ENCODE data around the gene CAPS. TPM values are rescaled to one million over a fixed set of nuclear protein-coding genes. Genes with fewer than 3 reads are reported as not detected.
"Not testable (repeated sequence)": the region's sequence is repeated elsewhere in the genome, so short reads cannot be mapped to it uniquely, and the experiment has no call there.

The CAPS gene
- total RNA-seq, 1 donor from 2014 or later: 14.4 TPM

GRCh38 chr19:5958074-5958850, 44.2 kb downstream of the CAPS start:
- Mint-ChIP-seq H3K27me3 (ENCODE audit: unreplicated experiment) (no peaks in the 10 kb centered on the region), H3K9me3 (ENCODE audit: unreplicated experiment) (no peaks in the 10 kb centered on the region), H3K36me3 (ENCODE audit: unreplicated experiment) (no peaks in the 10 kb centered on the region), H3K27ac (ENCODE audit: unreplicated experiment) (no peak overlapping the region), H3K4me1 (ENCODE audit: unreplicated experiment) (peaks cover 75% of the 10 kb centered on the region), H3K4me3 (ENCODE audit: unreplicated experiment) (no peak overlapping the region)
- TF ChIP-seq CTCF (IDR thresholded peaks at IDR 0.05): no peak
- DNase-seq (ENCODE audit: extremely low spot score, unreplicated experiment): no peak

- no peak for DNase-seq (ENCODE audit: extremely low spot score, unreplicated experiment)
- Mint-ChIP-seq H3K4me1 (ENCODE audit: unreplicated experiment) (peaks cover 70% of the 10 kb centered on the region), H3K27ac (ENCODE audit: unreplicated experiment) (no peak overlapping the region), H3K9me3 (ENCODE audit: unreplicated experiment) (no peaks in the 10 kb centered on the region), H3K36me3 (ENCODE audit: unreplicated experiment) (no peaks in the 10 kb centered on the region), H3K4me3 (ENCODE audit: unreplicated experiment) (no peak overlapping the region), H3K27me3 (ENCODE audit: unreplicated experiment) (no peaks in the 10 kb centered on the region)
- TF ChIP-seq CTCF (IDR thresholded peaks at IDR 0.05): no peak
Observed at GRCh38 chr19:5958851-5959122, 44.7 kb downstream of the CAPS start.

GRCh38 chr19:5959260-5960004, 45.4 kb downstream of the CAPS start:
- Mint-ChIP-seq H3K4me1 (ENCODE audit: unreplicated experiment) (peaks cover 64% of the 10 kb centered on the region), H3K27me3 (ENCODE audit: unreplicated experiment) (no peaks in the 10 kb centered on the region)
- no peak for DNase-seq (ENCODE audit: extremely low spot score, unreplicated experiment)

GRCh38 chr19:5960005-5961001, 46.2 kb downstream of the CAPS start:
- Mint-ChIP-seq H3K27ac (ENCODE audit: unreplicated experiment) (peak overlapping the region; percentile 92), H3K4me3 (ENCODE audit: unreplicated experiment) (no peak overlapping the region), H3K4me1 (ENCODE audit: unreplicated experiment) (peaks cover 56% of the 10 kb centered on the region), H3K36me3 (ENCODE audit: unreplicated experiment) (no peaks in the 10 kb centered on the region), H3K27me3 (ENCODE audit: unreplicated experiment) (no peaks in the 10 kb centered on the region), H3K9me3 (ENCODE audit: unreplicated experiment) (no peaks in the 10 kb centered on the region)
- no peak for DNase-seq (ENCODE audit: extremely low spot score, unreplicated experiment)
- no peak for TF ChIP-seq CTCF (IDR thresholded peaks at IDR 0.05)

More at GRCh38 chr19:5959260-5960004, 45.4 kb downstream of the CAPS start:
- Mint-ChIP-seq H3K9me3 (ENCODE audit: unreplicated experiment) (no peaks in the 10 kb centered on the region), H3K27ac (ENCODE audit: unreplicated experiment) (peak overlapping the region; percentile 65), H3K4me3 (ENCODE audit: unreplicated experiment) (no peak overlapping the region), H3K36me3 (ENCODE audit: unreplicated experiment) (no peaks in the 10 kb centered on the region)
- TF ChIP-seq CTCF (IDR thresholded peaks at IDR 0.05): no peak

- not testable (repeated sequence) for H3K27me3 Mint-ChIP-seq (ENCODE audit: unreplicated experiment); H3K36me3 Mint-ChIP-seq (ENCODE audit: unreplicated experiment); DNase-seq (ENCODE audit: extremely low spot score, unreplicated experiment); H3K9me3 Mint-ChIP-seq (ENCODE audit: unreplicated experiment)
- Mint-ChIP-seq H3K4me3 (ENCODE audit: unreplicated experiment) (peak overlapping the region; percentile 33), H3K27ac (ENCODE audit: unreplicated experiment) (peak overlapping the region; percentile 92), H3K4me1 (ENCODE audit: unreplicated experiment) (peaks cover 46% of the 10 kb centered on the region)
Observed at GRCh38 chr19:5961641-5961968, 47.6 kb downstream of the CAPS start.

Data from osteocyte (in vitro differentiated cells).